ENCODE measurements around the gene ZDHHC22. TPM values are rescaled to one million over a fixed set of nuclear protein-coding genes. Genes with fewer than 3 reads are reported as not detected.

The ZDHHC22 gene
- total and polyA plus RNA-seq, 2 of the 13 experiments (the other 11 are each of a cell fraction or from before 2014, with no cell fraction given) = not detected

DNA sequence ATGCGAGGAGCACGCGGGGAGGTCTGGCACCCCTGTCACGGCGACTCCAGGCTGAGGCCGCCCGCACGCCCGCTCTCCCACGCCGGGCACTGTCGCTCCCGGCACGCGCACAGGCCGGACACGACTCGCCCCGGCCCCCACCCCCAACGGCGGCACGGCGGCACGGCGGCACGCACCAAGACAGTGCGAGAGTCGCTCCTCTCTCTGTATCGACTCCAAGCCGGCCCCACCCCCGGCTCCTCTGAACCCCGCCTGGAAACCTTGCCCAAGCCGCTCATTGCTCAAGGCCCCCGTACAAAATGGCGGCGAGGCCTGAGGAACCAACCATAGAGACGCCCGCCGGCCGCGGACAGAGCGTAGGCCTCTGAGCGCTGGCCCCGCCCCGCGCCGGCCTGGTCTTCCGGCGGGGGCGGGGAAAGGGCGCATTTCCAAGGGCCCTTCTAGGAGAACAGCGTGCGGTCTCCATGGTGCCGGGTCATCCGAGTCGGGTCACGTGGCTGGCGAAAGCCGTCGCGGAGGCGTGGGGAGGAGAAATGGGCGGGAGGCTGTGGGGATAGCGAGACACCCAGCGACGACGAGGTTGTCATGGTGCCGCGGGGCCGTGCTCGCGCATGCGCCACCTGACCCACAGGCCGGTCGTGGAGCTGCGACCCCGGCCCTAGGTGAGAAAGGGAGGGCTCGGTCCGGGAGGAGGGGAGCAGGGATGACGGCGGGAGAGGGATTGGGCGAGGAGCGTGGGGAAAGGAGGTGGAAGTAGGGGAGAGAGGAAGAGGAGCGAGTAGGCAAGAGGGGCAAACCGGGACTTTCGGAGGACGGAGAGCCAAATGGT, 43.7 kb downstream of the ZDHHC22 start, which contains the start of gene CIPC (continued):
- TF ChIP-seq ETS1 (CRISPR knock-in tag; IDR thresholded peaks at IDR 0.05) (no peak), HDAC1 (CRISPR knock-in tag; IDR thresholded peaks at IDR 0.05) (peak; percentile 37; the same call in 1 of the 2 replicates), ZNF567 (CRISPR knock-in tag; IDR thresholded peaks at IDR 0.05; ENCODE audit: borderline replicate concordance) (no peak), ZBTB49 (CRISPR knock-in tag; IDR thresholded peaks at IDR 0.05; ENCODE audit: borderline replicate concordance) (no peak), CCDC6 (CRISPR knock-in tag; IDR thresholded peaks at IDR 0.05) (peak; percentile 55; the same call in 1 of the 2 replicates), MAFG (CRISPR knock-in tag; IDR thresholded peaks at IDR 0.05) (0 out of 2 replicates have a peak, but pooled peaks have one; percentile 42), ZNF318 (CRISPR knock-in tag; IDR thresholded peaks at IDR 0.05) (peak; percentile 78), IRF2 (CRISPR knock-in tag; IDR thresholded peaks at IDR 0.05) (peak; percentile 74)
- TF ChIP-seq, protein P1, sequence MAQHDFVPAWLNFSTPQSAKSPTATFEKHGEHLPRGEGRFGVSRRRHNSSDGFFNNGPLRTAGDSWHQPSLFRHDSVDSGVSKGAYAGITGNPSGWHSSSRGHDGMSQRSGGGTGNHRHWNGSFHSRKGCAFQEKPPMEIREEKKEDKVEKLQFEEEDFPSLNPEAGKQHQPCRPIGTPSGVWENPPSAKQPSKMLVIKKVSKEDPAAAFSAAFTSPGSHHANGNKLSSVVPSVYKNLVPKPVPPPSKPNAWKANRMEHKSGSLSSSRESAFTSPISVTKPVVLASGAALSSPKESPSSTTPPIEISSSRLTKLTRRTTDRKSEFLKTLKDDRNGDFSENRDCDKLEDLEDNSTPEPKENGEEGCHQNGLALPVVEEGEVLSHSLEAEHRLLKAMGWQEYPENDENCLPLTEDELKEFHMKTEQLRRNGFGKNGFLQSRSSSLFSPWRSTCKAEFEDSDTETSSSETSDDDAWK (CRISPR knock-in tag; IDR thresholded peaks at IDR 0.05) = no peak
- TF ChIP-seq, protein P2, sequence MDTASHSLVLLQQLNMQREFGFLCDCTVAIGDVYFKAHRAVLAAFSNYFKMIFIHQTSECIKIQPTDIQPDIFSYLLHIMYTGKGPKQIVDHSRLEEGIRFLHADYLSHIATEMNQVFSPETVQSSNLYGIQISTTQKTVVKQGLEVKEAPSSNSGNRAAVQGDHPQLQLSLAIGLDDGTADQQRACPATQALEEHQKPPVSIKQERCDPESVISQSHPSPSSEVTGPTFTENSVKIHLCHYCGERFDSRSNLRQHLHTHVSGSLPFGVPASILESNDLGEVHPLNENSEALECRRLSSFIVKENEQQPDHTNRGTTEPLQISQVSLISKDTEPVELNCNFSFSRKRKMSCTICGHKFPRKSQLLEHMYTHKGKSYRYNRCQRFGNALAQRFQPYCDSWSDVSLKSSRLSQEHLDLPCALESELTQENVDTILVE (CRISPR knock-in tag; IDR thresholded peaks at IDR 0.05) = peak; percentile 79; the same call in 1 of the 2 replicates
- TF ChIP-seq, protein P3, sequence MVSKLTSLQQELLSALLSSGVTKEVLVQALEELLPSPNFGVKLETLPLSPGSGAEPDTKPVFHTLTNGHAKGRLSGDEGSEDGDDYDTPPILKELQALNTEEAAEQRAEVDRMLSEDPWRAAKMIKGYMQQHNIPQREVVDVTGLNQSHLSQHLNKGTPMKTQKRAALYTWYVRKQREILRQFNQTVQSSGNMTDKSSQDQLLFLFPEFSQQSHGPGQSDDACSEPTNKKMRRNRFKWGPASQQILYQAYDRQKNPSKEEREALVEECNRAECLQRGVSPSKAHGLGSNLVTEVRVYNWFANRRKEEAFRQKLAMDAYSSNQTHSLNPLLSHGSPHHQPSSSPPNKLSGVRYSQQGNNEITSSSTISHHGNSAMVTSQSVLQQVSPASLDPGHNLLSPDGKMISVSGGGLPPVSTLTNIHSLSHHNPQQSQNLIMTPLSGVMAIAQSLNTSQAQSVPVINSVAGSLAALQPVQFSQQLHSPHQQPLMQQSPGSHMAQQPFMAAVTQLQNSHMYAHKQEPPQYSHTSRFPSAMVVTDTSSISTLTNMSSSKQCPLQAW (CRISPR knock-in tag; IDR thresholded peaks at IDR 0.05) = peak; percentile 83

Measured in HepG2 (cell line).